Measurements from ENCODE around the gene CYP3A7. TPM values are rescaled to one million over a fixed set of nuclear protein-coding genes. Genes with fewer than 3 reads are reported as not detected.

CYP3A7 gene
- polyA plus RNA-seq, 1 of the 3 experiments (the other 2 are of a cell fraction) = not detected

DNA sequence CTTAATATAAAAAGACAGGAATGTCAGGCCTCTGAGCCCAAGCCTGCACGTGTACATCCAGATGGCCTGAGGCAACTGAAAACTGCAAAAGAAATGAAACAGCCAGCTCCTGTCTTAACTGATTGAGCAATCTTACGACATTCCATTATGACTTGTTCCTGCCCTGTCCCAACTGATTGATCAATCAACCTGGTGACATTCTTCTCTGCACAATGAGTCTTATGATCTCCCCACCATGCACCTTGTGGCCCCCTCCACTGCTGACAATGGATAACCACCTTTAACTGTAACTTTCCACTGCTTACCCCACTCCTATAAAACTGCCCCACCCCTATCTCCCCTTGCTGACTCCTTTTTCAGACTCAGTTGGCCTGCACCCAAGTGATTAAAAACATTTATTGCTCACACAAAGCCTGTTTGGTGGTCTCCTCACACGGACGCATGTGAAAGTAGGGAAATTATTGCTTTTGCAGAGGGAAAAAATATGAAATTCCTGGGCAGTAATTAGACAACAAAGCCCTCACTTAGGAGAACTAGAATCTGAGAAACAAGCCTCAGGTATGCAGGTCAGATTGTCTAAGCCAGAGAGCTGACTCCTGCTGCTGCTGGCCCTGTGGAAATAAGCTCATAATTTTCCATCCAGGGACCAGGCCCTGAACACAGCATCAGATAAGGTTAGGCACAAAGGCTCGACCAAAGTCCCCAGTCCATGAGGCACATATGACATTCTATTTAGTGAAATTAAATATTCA, 5.3 kb downstream of the CYP3A7 start:
- CTCF ChIA-PET = interaction anchor here (0.9 to 1.5 kb wide), 2 partner anchors 10 to 18 kb away, joined by 3 to 4 read pairs; no protein-coding TSS in a partner anchor
- H3K27me3 ChIP-seq (ENCODE audit: insufficient read depth) = no peaks in the 10 kb centered on the region; the same call in 1 of the 2 replicates
- no peak for TF ChIP-seq SMC3 (IDR thresholded peaks at IDR 0.05; ENCODE audit: low read depth, low read length)
- no peaks in the 10 kb centered on the region for H4K20me1 ChIP-seq (ENCODE audit: insufficient read depth)
- H3F3A ChIP-seq (replicated peaks; ENCODE audit: insufficient read depth) = no peaks in the 10 kb centered on the region
- H3K79me2 ChIP-seq (ENCODE audit: insufficient read depth) = no peaks in the 10 kb centered on the region
- H3K27ac ChIP-seq (ENCODE audit: low read depth in 2 of 2, low read length in 1 of 2) = no peak overlapping the region
- H3K36me3 ChIP-seq (replicated peaks in 1 of 2; ENCODE audit: control insufficient read depth in 1 of 2, insufficient read depth in 2 of 2, low read length in 1 of 2) = no peaks in the 10 kb centered on the region
- no peaks in the 10 kb centered on the region for H3K9me3 ChIP-seq
- POLR2A ChIA-PET = no interaction called here
- H3K4me2 ChIP-seq = no peak overlapping the region
- no peaks in the 10 kb centered on the region for H3K4me1 ChIP-seq (ENCODE audit: control insufficient read depth in 1 of 2, insufficient read depth in 2 of 2, low read depth in 1 of 2, low read length in 1 of 2)
- DNase-seq = no peak
- H3K9ac ChIP-seq = no peak overlapping the region
- H3K4me3 ChIP-seq (ENCODE audit: low read depth in 2 of 2, low read length in 1 of 2) = no peak overlapping the region
- H2AFZ ChIP-seq (ENCODE audit: low read depth) = no peak overlapping the region
- WGBS (ENCODE audit: low lambda C conversion rate) = 6% methylated on average over 5 of the region's 5 CpGs
- H3K9me2 ChIP-seq = no peaks in the 10 kb centered on the region

DNA sequence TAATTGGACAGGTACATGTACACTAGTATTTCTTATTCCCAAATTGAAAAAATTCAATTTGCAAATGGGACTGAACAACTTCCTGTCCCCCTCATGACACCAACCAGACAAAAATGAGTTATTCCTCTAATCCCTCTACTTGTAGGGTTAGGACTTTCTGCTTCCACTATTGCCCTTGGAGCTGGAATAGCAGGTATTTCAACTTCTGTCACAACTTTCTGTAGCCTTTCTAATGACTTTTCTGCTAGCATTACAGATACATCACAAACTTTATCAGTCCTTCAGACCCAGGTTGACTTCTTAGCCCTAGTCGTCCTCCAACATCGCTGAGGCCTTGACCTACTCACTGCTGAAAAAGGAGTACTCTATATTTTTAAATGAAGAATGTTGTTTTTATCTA, 6.4 kb downstream of the CYP3A7 start:
- ChIA-PET CTCF (interaction anchor here (1.5 kb wide), 1 partner anchor 19 kb away, joined by 4 read pairs; no protein-coding TSS in a partner anchor), POLR2A (no interaction called here)
- WGBS (ENCODE audit: low lambda C conversion rate) = 63% methylated on average over 2 of the region's 2 CpGs
- no peak overlapping the region for H2AFZ ChIP-seq (ENCODE audit: low read depth)
- H3K4me1 ChIP-seq (ENCODE audit: control insufficient read depth in 1 of 2, insufficient read depth in 2 of 2, low read depth in 1 of 2, low read length in 1 of 2) = no peaks in the 10 kb centered on the region
- H3K9ac ChIP-seq = no peak overlapping the region
- no peak for DNase-seq
- H4K20me1 ChIP-seq (ENCODE audit: insufficient read depth) = no peaks in the 10 kb centered on the region
- no peaks in the 10 kb centered on the region for H3K9me3 ChIP-seq
- no peaks in the 10 kb centered on the region for H3F3A ChIP-seq (replicated peaks; ENCODE audit: insufficient read depth)
- H3K36me3 ChIP-seq (replicated peaks in 1 of 2; ENCODE audit: control insufficient read depth in 1 of 2, insufficient read depth in 2 of 2, low read length in 1 of 2) = no peaks in the 10 kb centered on the region
- no peaks in the 10 kb centered on the region for H3K9me2 ChIP-seq
- H3K4me2 ChIP-seq = no peak overlapping the region
- no peak overlapping the region for H3K4me3 ChIP-seq (ENCODE audit: low read depth in 2 of 2, low read length in 1 of 2)
- H3K27me3 ChIP-seq (ENCODE audit: insufficient read depth) = peaks cover 7% of the 10 kb centered on the region; the same call in 1 of the 2 replicates
- no peak overlapping the region for H3K27ac ChIP-seq (ENCODE audit: low read depth in 2 of 2, low read length in 1 of 2)
- H3K79me2 ChIP-seq (ENCODE audit: insufficient read depth) = no peaks in the 10 kb centered on the region
- TF ChIP-seq GATA2 (CRISPR knock-in tag; IDR thresholded peaks at IDR 0.05) (no peak), RXRA (IDR thresholded peaks at IDR 0.05; ENCODE audit: borderline replicate concordance, low read depth) (no peak), JUND (IDR thresholded peaks at IDR 0.05) (no peak), EP300 (IDR thresholded peaks at IDR 0.05; ENCODE audit: borderline replicate concordance in 1 of 2, low read depth in 1 of 2, low read length in 1 of 2) (no peak), ELF1 (IDR thresholded peaks at IDR 0.05) (no peak), IRF3 (IDR thresholded peaks at IDR 0.05; ENCODE audit: low read depth, low read length) (no peak), YY1 (IDR thresholded peaks at IDR 0.05; ENCODE audit: low read depth) (no peak), RFX5 (IDR thresholded peaks at IDR 0.05; ENCODE audit: low read length) (no peak), GABPA (IDR thresholded peaks at IDR 0.05; ENCODE audit: low read depth) (no peak), RAD21 (IDR thresholded peaks at IDR 0.05; ENCODE audit: low read length) (no peak), TAF1 (IDR thresholded peaks at IDR 0.05; ENCODE audit: borderline replicate concordance, low read depth, low read length) (no peak), TEAD4 (IDR thresholded peaks at IDR 0.05; ENCODE audit: borderline replicate concordance, insufficient read depth) (no peak), FOXM1 (IDR thresholded peaks at IDR 0.05; ENCODE audit: low read depth) (no peak)
- TF ChIP-seq, protein P1, sequence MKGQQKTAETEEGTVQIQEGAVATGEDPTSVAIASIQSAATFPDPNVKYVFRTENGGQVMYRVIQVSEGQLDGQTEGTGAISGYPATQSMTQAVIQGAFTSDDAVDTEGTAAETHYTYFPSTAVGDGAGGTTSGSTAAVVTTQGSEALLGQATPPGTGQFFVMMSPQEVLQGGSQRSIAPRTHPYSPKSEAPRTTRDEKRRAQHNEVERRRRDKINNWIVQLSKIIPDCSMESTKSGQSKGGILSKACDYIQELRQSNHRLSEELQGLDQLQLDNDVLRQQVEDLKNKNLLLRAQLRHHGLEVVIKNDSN (IDR thresholded peaks at IDR 0.05; ENCODE audit: borderline replicate concordance, low read depth) = no peak
- TF ChIP-seq, protein P2, sequence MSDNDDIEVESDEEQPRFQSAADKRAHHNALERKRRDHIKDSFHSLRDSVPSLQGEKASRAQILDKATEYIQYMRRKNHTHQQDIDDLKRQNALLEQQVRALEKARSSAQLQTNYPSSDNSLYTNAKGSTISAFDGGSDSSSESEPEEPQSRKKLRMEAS (IDR thresholded peaks at IDR 0.05; ENCODE audit: low read depth) = no peak
- TF ChIP-seq, protein P3, sequence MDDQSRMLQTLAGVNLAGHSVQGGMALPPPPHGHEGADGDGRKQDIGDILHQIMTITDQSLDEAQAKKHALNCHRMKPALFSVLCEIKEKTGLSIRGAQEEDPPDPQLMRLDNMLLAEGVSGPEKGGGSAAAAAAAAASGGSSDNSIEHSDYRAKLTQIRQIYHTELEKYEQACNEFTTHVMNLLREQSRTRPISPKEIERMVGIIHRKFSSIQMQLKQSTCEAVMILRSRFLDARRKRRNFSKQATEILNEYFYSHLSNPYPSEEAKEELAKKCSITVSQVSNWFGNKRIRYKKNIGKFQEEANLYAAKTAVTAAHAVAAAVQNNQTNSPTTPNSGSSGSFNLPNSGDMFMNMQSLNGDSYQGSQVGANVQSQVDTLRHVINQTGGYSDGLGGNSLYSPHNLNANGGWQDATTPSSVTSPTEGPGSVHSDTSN (IDR thresholded peaks at IDR 0.05) = no peak
- TF ChIP-seq, protein P4, sequence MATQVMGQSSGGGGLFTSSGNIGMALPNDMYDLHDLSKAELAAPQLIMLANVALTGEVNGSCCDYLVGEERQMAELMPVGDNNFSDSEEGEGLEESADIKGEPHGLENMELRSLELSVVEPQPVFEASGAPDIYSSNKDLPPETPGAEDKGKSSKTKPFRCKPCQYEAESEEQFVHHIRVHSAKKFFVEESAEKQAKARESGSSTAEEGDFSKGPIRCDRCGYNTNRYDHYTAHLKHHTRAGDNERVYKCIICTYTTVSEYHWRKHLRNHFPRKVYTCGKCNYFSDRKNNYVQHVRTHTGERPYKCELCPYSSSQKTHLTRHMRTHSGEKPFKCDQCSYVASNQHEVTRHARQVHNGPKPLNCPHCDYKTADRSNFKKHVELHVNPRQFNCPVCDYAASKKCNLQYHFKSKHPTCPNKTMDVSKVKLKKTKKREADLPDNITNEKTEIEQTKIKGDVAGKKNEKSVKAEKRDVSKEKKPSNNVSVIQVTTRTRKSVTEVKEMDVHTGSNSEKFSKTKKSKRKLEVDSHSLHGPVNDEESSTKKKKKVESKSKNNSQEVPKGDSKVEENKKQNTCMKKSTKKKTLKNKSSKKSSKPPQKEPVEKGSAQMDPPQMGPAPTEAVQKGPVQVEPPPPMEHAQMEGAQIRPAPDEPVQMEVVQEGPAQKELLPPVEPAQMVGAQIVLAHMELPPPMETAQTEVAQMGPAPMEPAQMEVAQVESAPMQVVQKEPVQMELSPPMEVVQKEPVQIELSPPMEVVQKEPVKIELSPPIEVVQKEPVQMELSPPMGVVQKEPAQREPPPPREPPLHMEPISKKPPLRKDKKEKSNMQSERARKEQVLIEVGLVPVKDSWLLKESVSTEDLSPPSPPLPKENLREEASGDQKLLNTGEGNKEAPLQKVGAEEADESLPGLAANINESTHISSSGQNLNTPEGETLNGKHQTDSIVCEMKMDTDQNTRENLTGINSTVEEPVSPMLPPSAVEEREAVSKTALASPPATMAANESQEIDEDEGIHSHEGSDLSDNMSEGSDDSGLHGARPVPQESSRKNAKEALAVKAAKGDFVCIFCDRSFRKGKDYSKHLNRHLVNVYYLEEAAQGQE (IDR thresholded peaks at IDR 0.05; ENCODE audit: low read depth, low read length) = no peak
- TF ChIP-seq, protein P5, sequence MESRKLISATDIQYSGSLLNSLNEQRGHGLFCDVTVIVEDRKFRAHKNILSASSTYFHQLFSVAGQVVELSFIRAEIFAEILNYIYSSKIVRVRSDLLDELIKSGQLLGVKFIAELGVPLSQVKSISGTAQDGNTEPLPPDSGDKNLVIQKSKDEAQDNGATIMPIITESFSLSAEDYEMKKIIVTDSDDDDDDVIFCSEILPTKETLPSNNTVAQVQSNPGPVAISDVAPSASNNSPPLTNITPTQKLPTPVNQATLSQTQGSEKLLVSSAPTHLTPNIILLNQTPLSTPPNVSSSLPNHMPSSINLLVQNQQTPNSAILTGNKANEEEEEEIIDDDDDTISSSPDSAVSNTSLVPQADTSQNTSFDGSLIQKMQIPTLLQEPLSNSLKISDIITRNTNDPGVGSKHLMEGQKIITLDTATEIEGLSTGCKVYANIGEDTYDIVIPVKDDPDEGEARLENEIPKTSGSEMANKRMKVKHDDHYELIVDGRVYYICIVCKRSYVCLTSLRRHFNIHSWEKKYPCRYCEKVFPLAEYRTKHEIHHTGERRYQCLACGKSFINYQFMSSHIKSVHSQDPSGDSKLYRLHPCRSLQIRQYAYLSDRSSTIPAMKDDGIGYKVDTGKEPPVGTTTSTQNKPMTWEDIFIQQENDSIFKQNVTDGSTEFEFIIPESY (IDR thresholded peaks at IDR 0.05; ENCODE audit: borderline replicate concordance, low read depth) = no peak

Data from SK-N-SH (cell line).